22Rv1 (cell line): ENCODE data around the gene TCP11L1.

Experiments used
- H3K27ac ChIP-seq: fragments of 450-650 bp; 2 replicates; pipeline ENCODE4 v1.5.1; 2017
- ZFX ChIP-seq: fragments of 450-650 bp; IDR thresholded peaks from 2 replicates; pipeline ENCODE4 v1.6.1; 2017; ENCODE audit warnings: antibody characterized with exemption, borderline replicate concordance
- TF ChIP-seq, protein P1 (sequence below): fragments of 450-650 bp; IDR thresholded peaks from 2 replicates; pipeline ENCODE4 v1.5.1; 2017; ENCODE audit warnings: mild to moderate bottlenecking

TCP11L1 gene

DNA sequence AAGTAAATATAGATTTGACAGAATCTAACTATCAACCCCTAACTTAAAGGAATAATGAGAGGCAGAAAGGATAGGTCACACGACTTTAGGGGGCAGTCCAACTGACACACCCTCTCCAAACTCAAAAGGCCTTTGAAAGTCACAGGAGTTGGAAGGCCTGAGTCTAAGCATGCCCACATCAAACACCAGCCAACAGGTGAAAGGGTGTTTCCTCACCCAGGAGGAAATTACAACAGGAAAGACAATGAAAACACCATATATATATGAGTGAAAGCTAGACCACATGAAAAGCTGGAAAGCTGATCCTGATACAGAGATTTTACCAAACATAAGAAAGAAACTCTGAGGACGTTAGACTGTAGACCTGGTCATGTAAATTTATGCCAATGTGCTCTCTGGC lies 34.2 kb upstream of the TCP11L1 start:
- no peak overlapping the region for H3K27ac ChIP-seq
- TF ChIP-seq ZFX: no peak
- TF ChIP-seq, protein P1, sequence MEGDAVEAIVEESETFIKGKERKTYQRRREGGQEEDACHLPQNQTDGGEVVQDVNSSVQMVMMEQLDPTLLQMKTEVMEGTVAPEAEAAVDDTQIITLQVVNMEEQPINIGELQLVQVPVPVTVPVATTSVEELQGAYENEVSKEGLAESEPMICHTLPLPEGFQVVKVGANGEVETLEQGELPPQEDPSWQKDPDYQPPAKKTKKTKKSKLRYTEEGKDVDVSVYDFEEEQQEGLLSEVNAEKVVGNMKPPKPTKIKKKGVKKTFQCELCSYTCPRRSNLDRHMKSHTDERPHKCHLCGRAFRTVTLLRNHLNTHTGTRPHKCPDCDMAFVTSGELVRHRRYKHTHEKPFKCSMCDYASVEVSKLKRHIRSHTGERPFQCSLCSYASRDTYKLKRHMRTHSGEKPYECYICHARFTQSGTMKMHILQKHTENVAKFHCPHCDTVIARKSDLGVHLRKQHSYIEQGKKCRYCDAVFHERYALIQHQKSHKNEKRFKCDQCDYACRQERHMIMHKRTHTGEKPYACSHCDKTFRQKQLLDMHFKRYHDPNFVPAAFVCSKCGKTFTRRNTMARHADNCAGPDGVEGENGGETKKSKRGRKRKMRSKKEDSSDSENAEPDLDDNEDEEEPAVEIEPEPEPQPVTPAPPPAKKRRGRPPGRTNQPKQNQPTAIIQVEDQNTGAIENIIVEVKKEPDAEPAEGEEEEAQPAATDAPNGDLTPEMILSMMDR: no peak

DNA sequence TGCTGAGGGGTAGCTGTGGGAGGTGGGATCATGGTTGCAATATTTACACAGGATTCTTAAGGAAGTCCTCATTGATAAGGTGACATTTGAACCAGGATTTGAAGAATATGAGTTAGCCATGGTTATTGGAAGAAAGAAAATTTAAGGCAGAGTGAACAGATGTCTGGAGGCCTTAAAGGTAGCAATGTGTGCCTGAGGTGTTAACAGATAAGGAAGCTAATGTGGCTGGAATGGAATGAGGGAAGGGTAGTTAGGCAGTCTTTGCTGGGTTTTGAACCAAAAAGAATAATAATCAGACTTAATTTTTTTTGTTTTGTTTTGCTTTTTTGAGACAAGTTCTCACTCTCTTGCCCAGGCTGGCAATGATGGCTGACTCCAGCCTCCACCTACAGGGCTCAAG lies 33.4 kb upstream of the TCP11L1 start:
- TF ChIP-seq, protein P1: no peak
- no peak for TF ChIP-seq ZFX
- H3K27ac ChIP-seq: no peak overlapping the region

DNA sequence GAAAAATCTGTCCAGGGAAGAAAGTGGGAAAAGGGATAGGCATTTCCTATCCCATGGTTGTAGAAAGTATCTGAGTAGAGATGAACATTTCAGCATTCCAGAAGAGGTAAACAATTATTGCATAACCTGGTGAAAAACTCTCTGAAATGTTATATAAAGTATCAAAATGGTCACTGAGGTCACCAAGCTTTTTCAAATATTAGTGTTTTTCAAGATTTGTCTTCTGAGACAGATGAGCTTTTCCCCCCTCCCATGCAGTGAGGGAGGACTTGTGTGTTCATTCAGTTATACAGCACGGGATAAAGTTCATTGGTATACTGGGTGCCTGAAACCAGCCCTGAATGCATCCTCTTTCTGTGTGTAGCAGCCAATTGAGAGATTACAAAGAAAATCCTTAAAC lies 25.6 kb upstream of the TCP11L1 start:
- H3K27ac ChIP-seq: no peak overlapping the region
- no peak for TF ChIP-seq ZFX
- TF ChIP-seq, protein P1: no peak

DNA sequence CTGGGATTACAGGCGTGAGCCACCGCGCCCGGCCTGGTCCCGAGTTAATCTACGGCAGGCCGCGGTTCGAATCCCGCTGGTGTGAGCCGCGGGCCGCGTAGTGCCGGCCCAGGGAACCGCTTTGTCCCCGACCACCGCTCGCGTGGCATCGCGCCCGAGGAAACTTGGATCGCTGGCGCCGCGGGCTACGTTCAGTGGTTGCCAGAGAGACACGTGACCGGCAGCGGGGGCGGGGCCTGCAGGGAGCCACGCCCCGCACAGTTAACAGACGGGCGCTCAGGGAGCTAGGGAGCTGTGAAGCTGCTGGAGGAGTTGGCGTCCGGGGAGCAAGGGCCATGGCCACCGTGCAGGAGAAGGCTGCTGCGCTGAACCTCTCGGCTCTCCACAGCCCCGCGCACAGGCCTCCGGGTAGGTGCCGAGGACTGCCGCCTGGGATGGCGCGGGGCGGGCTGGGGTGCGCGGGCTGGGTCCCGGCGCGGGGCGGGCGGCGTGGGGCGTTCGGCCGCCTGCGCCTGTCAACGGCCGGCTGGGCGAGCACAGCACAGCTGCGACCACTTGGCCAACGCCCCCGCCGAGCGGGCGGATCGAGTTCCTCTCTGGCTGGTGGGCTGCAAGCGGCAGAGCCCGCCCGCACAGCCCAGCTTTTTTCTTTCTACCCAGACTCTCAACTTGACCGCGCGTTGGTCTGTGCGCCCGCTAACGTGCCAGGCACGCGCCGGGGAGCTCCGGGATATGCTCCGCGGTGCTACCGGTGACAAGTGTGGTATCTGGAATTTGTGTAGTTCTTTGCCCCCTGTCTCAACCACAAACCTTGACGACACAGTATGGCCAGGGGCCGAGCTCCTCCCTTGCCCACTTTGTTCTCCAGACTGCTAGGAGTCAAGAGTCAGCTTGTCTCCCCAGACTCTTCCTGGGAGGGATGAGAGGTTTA lies 23.5 kb upstream of the TCP11L1 start, which contains the start of gene DEPDC7:
Gene DEPDC7, plus strand, starts transcription at position 258 of the 931 bp plus-strand sequence. Its CDS starts 78 bp downstream, at position 336.
- no peak within 1 kb of the TSS for H3K27ac ChIP-seq
- no peak for TF ChIP-seq ZFX
- TF ChIP-seq, protein P1: no peak

DNA sequence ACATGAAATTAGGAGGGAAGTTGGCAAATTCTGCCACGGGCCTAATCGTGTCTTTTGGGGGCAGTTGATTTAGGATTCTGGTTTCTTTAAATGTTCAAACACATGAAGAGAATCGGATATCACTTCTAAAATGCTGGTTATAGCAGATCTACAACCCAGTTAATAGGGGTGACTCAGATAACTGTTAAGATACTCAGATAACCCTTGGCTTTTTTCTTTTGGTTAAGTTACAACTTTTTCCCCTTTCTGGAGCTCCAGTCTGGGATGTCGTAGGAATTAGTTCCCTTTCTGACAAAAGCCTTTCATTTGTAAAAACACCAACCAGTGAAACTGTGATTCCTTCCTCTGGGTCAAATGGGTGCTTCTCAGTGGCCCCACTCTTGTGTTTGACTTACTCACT lies 22.7 kb upstream of the TCP11L1 start:
- no peak overlapping the region for H3K27ac ChIP-seq
- TF ChIP-seq ZFX: no peak
- TF ChIP-seq, protein P1: no peak

DNA sequence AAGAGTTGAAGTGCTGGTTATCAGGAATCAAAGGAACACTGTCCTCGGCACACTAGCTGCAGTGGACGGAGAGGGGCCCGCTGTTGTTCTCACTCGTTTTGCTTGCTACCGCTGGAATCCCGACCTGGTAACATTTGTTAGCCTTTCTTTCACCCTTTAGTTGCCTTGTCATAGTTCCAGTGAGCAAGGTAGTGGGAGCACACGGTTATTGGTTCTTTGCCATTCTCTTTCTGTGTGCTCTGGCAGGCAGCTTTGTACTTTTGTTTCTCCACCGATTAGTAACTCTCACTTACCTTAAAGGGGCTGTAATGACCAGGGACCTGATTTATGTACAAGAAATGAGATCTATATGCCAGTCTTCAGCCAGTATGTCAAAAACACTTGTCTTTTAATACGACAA lies 21.9 kb upstream of the TCP11L1 start:
- H3K27ac ChIP-seq: no peak overlapping the region
- TF ChIP-seq ZFX: no peak
- TF ChIP-seq, protein P1: no peak

DNA sequence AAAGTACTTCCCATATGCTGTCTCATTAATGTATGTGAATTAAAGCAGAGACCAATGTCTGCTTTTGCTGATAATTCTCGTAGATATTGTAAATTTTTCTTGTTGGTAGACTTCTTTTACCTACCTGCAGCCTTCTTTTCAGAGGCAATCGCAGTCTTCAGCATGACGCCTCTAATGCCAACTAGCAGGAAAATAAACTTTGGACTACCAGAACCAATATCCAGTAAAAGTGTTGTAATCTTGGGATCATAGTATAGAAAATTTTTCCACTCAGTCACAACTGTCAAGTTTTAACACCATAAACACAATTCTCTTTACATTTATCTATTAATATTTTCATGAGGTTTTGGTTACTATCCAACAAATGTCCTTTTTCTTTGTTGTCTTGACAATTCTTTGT lies 21.4 kb upstream of the TCP11L1 start:
- no peak for TF ChIP-seq ZFX
- TF ChIP-seq, protein P1: no peak

More for the DNA sequence above, 21.4 kb upstream of the TCP11L1 start:
- H3K27ac ChIP-seq: no peak overlapping the region
